ENCODE data around the gene PPARA.

PPARA gene

GRCh38 chr22:46107089-46107664, 43.1 kb upstream of the PPARA start:
- TF ChIP-seq TEAD4 (IDR thresholded peaks at IDR 0.05) (peak; percentile 53; the same call in 1 of the 2 replicates), EGR1 (IDR thresholded peaks at IDR 0.05) (peak; percentile 72), YY1 (IDR thresholded peaks at IDR 0.05; ENCODE audit: low read depth) (peak; percentile 58; the same call in 1 of the 2 replicates), ZBTB7A (IDR thresholded peaks at IDR 0.05; ENCODE audit: low read depth) (no peak; the same call in 1 of the 2 replicates), NFIC (IDR thresholded peaks at IDR 0.05) (peak; percentile 97), TCF12 (IDR thresholded peaks at IDR 0.05; ENCODE audit: low read depth) (peak; percentile 96), CREB1 (IDR thresholded peaks at IDR 0.05; ENCODE audit: low read depth) (no peak), TAF1 (IDR thresholded peaks at IDR 0.05; ENCODE audit: low read depth) (peak; percentile 10; the same call in 1 of the 2 replicates), FOXM1 (IDR thresholded peaks at IDR 0.05; ENCODE audit: borderline replicate concordance, low read depth) (peak; percentile 79), CEBPB (IDR thresholded peaks at IDR 0.05) (peak; percentile 11; the same call in 1 of the 2 replicates), EP300 (IDR thresholded peaks at IDR 0.05; ENCODE audit: borderline replicate concordance) (peak; percentile 92)
- TF ChIP-seq, protein P1, sequence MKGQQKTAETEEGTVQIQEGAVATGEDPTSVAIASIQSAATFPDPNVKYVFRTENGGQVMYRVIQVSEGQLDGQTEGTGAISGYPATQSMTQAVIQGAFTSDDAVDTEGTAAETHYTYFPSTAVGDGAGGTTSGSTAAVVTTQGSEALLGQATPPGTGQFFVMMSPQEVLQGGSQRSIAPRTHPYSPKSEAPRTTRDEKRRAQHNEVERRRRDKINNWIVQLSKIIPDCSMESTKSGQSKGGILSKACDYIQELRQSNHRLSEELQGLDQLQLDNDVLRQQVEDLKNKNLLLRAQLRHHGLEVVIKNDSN (IDR thresholded peaks at IDR 0.05): peak; percentile 30; the same call in 1 of the 2 replicates
- TF ChIP-seq, protein P2, sequence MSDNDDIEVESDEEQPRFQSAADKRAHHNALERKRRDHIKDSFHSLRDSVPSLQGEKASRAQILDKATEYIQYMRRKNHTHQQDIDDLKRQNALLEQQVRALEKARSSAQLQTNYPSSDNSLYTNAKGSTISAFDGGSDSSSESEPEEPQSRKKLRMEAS (IDR thresholded peaks at IDR 0.05): no peak; the same call in 1 of the 2 replicates
- TF ChIP-seq, protein P3, sequence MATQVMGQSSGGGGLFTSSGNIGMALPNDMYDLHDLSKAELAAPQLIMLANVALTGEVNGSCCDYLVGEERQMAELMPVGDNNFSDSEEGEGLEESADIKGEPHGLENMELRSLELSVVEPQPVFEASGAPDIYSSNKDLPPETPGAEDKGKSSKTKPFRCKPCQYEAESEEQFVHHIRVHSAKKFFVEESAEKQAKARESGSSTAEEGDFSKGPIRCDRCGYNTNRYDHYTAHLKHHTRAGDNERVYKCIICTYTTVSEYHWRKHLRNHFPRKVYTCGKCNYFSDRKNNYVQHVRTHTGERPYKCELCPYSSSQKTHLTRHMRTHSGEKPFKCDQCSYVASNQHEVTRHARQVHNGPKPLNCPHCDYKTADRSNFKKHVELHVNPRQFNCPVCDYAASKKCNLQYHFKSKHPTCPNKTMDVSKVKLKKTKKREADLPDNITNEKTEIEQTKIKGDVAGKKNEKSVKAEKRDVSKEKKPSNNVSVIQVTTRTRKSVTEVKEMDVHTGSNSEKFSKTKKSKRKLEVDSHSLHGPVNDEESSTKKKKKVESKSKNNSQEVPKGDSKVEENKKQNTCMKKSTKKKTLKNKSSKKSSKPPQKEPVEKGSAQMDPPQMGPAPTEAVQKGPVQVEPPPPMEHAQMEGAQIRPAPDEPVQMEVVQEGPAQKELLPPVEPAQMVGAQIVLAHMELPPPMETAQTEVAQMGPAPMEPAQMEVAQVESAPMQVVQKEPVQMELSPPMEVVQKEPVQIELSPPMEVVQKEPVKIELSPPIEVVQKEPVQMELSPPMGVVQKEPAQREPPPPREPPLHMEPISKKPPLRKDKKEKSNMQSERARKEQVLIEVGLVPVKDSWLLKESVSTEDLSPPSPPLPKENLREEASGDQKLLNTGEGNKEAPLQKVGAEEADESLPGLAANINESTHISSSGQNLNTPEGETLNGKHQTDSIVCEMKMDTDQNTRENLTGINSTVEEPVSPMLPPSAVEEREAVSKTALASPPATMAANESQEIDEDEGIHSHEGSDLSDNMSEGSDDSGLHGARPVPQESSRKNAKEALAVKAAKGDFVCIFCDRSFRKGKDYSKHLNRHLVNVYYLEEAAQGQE (IDR thresholded peaks at IDR 0.05; ENCODE audit: low read depth): no peak

DNA sequence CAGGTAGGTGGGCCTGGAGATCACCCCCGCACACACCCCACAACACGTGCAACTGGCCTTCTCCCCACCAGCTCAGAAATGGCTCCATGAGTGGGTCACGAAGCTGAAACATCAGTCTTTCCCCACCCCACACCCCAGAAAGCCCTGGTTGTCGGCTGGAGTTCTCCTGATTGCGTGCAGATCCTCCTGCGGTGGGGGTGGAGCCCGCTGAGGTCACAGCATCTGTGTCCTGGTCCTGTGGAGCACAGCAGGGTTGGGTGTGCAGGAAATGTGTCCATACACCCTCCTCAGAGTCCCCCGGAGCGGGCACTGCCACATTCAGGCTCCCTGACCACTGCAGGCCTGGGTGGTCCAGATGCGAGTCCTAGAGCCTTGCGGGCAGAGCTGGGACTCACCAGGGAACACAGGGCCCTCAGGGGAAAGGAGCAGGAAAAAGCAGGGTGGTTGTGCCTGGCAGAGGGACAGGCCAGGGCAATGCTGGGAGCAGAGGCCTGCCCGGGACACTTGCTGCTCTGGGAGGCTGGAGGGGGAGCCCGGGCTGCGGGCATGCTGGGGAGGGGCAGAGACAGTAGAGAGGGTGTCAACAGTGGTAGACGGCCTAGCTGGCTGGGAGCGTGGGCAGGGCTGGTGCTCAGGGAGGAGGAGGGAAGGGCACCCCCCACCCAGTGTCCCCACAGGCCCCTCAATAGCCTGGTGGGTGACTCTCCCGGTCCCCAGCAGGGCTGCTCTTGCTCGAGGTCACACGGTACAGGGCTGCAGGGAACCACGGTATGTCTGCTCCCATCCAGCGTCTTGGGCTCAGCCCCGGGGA, 42.4 kb upstream of the PPARA start:
- no peak for TF ChIP-seq ZBTB7A (IDR thresholded peaks at IDR 0.05; ENCODE audit: low read depth)
- peak; percentile 44 for TF ChIP-seq EP300 (IDR thresholded peaks at IDR 0.05; ENCODE audit: borderline replicate concordance)
- TF ChIP-seq, protein P1 (IDR thresholded peaks at IDR 0.05): no peak

GRCh38 chr22:46108564-46109473, 41.5 kb upstream of the PPARA start:
- TF ChIP-seq FOXM1 (IDR thresholded peaks at IDR 0.05; ENCODE audit: borderline replicate concordance, low read depth) (no peak), EGR1 (IDR thresholded peaks at IDR 0.05) (no peak), TCF12 (IDR thresholded peaks at IDR 0.05; ENCODE audit: low read depth) (peak; percentile 21; the same call in 1 of the 2 replicates), NFIC (IDR thresholded peaks at IDR 0.05) (0 out of 2 replicates have a peak, but pooled peaks have one; percentile 14), CEBPB (IDR thresholded peaks at IDR 0.05) (no peak), ZBTB7A (IDR thresholded peaks at IDR 0.05; ENCODE audit: low read depth) (peak; percentile 17; the same call in 1 of the 2 replicates), TEAD4 (IDR thresholded peaks at IDR 0.05) (peak; percentile 40; the same call in 1 of the 2 replicates)
- TF ChIP-seq, protein P1 (IDR thresholded peaks at IDR 0.05): 0 out of 2 replicates have a peak, but pooled peaks have one; percentile 6
- TF ChIP-seq, protein P2 (IDR thresholded peaks at IDR 0.05): peak; percentile 26; the same call in 1 of the 2 replicates

DNA sequence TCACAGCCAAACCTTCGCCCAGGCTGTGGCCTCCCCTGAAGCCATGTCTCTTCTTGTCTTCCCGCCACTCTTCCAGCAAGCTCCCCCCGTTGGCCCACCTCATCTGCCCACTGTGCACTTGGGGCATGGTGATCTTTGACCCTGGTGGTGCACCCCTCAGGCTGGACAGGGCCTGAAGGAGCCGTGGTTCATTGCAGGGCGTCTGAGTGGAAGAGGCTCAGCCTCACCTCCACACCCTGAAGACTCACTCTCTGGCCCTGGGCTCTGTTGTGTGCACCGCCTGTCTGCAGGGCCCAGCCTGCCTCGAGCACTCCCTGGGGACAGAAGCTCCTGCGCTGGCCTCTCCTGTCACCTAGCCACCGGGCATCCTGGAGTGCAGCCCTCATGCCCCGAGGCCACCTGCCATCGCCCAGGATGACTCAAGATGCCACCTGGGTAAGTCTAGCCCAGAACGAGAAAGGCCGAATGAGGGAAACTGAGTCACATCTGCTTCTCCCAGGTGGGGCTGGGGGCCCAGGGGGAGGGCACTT, 40.8 kb upstream of the PPARA start:
- TF ChIP-seq ZBTB7A (IDR thresholded peaks at IDR 0.05; ENCODE audit: low read depth) (no peak), TCF12 (IDR thresholded peaks at IDR 0.05; ENCODE audit: low read depth) (peak; percentile 4)

- TF ChIP-seq ZBTB7A (IDR thresholded peaks at IDR 0.05; ENCODE audit: low read depth) (peak; percentile 91), TCF12 (IDR thresholded peaks at IDR 0.05; ENCODE audit: low read depth) (peak; percentile 61), EP300 (IDR thresholded peaks at IDR 0.05; ENCODE audit: borderline replicate concordance) (peak; percentile 51; the same call in 1 of the 2 replicates), TEAD4 (IDR thresholded peaks at IDR 0.05) (no peak), NFIC (IDR thresholded peaks at IDR 0.05) (peak; percentile 42; the same call in 1 of the 2 replicates), CREB1 (IDR thresholded peaks at IDR 0.05; ENCODE audit: low read depth) (no peak)
- TF ChIP-seq, protein P3 (IDR thresholded peaks at IDR 0.05; ENCODE audit: low read depth): no peak
- TF ChIP-seq, protein P2 (IDR thresholded peaks at IDR 0.05): peak; percentile 56; the same call in 1 of the 2 replicates
- TF ChIP-seq, protein P1 (IDR thresholded peaks at IDR 0.05): no peak
Observed at GRCh38 chr22:46110215-46110614, 40.1 kb upstream of the PPARA start.
